Brain microvascular endothelial cell (primary cell): ENCODE measurements around the gene TAF8.

Experiments used
- DNase-seq: peaks from one replicate; pipeline ENCODE4 v3.0.0-alpha.2; 2020
- H3K27ac ChIP-seq: fragments of 250-450 bp; sonication (Bioruptor Pico); 2 replicates; pipeline ENCODE4 v1.5.1; 2020; ENCODE audit warnings: mild to moderate bottlenecking, moderate library complexity
- H3K27me3 ChIP-seq: fragments of 250-450 bp; sonication (Bioruptor Pico); replicated peaks from 2 replicates; pipeline ENCODE4 v1.5.1; 2020; ENCODE audit warnings: mild to moderate bottlenecking
- H3K36me3 ChIP-seq: fragments of 250-450 bp; sonication (Bioruptor Pico); replicated peaks from 2 replicates; pipeline ENCODE4 v1.5.1; 2020; ENCODE audit warnings: mild to moderate bottlenecking
- H3K4me3 ChIP-seq: 2 replicates; pipeline ENCODE4 v1.5.1; 2011; ENCODE audit warnings: low read depth, mild to moderate bottlenecking, control low read depth, low read length, moderate library complexity
- in situ Hi-C: cut with HindIII; loops from 2 replicates; pipeline ENCODE4 v1.10.0; 2017; ENCODE audit warnings: low sequenced_read_pairs, low pct_ligation_motif_present
- TF ChIP-seq, protein P1 (sequence below): IDR thresholded peaks from 2 replicates; pipeline ENCODE4 v1.5.1; 2011; ENCODE audit warnings: low read depth, mild to moderate bottlenecking, moderate library complexity, low read length, control low read depth, inconsistent platforms; ENCODE audit errors: missing control alignments

The TAF8 gene

DNA sequence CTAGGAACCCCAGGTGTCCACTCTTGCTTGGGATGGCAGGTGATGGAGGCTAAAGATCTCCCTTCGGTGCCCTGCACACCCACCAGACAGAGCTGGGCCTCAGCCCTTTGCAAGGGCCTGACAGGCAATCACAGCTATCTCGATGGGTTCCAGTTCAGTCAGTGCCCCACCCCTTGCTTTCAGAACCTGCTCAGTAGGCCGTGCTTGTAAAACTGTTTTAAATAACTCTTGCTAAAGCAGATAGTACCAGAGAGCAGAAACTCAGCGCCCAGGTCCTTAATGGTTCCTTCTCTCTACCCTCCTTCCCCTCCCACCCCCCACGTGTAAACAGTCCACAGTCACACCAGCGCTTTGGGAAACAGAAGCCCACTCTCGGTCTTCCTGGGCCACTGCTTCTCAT lies 52.9 kb downstream of the TAF8 start:
- H3K27ac ChIP-seq = no peak overlapping the region
- in situ Hi-C loops = no loop called here
- TF ChIP-seq, protein P1, sequence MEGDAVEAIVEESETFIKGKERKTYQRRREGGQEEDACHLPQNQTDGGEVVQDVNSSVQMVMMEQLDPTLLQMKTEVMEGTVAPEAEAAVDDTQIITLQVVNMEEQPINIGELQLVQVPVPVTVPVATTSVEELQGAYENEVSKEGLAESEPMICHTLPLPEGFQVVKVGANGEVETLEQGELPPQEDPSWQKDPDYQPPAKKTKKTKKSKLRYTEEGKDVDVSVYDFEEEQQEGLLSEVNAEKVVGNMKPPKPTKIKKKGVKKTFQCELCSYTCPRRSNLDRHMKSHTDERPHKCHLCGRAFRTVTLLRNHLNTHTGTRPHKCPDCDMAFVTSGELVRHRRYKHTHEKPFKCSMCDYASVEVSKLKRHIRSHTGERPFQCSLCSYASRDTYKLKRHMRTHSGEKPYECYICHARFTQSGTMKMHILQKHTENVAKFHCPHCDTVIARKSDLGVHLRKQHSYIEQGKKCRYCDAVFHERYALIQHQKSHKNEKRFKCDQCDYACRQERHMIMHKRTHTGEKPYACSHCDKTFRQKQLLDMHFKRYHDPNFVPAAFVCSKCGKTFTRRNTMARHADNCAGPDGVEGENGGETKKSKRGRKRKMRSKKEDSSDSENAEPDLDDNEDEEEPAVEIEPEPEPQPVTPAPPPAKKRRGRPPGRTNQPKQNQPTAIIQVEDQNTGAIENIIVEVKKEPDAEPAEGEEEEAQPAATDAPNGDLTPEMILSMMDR = no peak
- no peak for DNase-seq
- no peak overlapping the region for H3K4me3 ChIP-seq
- no peaks in the 10 kb centered on the region for H3K27me3 ChIP-seq
- peaks cover 4% of the 10 kb centered on the region for H3K36me3 ChIP-seq

DNA sequence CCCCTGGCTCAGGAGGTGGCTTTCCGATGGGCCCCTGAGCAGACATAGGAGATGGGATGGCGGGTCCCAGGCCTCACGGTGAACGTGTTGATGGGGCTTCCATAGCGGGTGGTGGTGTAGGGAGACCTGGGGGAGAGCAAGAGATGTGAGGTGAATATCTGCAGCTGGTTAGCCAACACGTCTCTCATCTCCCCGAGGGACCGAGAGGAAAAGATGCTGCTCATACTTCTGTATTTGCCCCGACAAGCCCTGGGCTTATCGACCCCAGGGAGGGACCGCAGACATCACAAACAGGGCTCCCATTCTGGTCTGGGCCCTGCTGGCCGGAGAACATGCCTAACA lies 53.4 kb downstream of the TAF8 start:
- H3K27me3 ChIP-seq = no peaks in the 10 kb centered on the region
- TF ChIP-seq, protein P1 = no peak
- H3K27ac ChIP-seq = no peak overlapping the region
- DNase-seq = no peak
- H3K4me3 ChIP-seq = no peak overlapping the region
- in situ Hi-C loops = no loop called here
- peaks cover 4% of the 10 kb centered on the region for H3K36me3 ChIP-seq

DNA sequence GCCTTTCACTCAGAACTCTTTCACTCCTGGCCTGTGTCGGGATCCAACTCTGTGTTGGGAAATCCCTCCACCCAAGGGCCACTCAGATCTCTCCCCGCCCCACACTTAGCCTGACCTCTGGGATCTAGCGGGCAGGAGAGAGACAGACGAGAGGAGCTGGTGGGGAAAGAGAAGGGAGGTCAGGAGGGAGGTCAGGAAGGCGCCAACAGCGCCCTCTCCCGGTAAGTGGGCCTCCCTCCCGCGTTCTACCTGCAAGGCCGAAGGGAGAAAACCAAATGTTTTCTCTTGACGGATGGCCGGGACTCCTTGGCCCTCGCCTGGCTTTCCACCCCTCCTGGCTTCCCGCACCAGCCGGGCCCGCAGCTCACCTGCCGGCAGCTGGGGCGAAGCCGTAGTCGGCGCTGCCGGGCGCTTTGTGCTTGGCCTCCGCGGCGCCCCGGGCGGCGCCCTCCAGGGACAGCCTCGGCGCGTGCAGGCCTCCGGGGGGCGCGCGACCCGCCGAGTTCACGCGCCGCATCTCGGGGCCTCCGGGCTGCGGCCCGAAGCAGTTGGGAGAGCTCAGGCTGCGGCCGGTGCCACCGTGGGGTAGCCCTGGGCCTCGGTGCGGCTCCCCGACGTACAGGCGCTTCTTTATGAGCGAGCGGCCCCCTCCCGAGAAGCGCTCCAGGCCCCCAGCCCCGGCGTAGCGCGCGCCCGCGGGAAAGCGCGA lies 53.9 kb downstream of the TAF8 start:
- Histone ChIP-seq H3K36me3 (peaks cover 4% of the 10 kb centered on the region), H3K27me3 (no peaks in the 10 kb centered on the region), H3K27ac (no peak overlapping the region), H3K4me3 (peak overlapping the region; percentile 43)
- in situ Hi-C loops = no loop called here
- TF ChIP-seq, protein P1 = peak; percentile 87
- peak; percentile 32 for DNase-seq

DNA sequence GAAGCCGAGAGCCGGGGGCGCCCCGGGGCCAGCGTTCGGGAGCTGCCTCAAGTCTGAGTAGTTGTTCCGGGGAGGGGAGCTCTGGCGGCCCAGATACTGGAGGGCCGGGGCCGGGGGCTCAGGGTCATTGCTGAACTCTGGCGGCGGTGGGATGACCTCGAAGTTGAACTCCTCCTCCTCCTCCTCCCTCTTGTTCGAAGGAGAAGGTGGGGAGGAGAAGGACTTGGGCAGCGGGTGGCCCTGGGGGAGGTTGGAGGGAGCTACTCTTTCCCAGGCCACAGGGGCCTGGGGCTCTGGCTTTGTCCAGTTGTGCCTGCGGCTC lies 54.4 kb downstream of the TAF8 start:
- in situ Hi-C loops = no loop called here
- no peak overlapping the region for H3K27ac ChIP-seq
- peak overlapping the region; percentile 39 for H3K4me3 ChIP-seq
- H3K36me3 ChIP-seq = peaks cover 7% of the 10 kb centered on the region
- no peaks in the 10 kb centered on the region for H3K27me3 ChIP-seq
- TF ChIP-seq, protein P1 = no peak
- DNase-seq = no peak

DNA sequence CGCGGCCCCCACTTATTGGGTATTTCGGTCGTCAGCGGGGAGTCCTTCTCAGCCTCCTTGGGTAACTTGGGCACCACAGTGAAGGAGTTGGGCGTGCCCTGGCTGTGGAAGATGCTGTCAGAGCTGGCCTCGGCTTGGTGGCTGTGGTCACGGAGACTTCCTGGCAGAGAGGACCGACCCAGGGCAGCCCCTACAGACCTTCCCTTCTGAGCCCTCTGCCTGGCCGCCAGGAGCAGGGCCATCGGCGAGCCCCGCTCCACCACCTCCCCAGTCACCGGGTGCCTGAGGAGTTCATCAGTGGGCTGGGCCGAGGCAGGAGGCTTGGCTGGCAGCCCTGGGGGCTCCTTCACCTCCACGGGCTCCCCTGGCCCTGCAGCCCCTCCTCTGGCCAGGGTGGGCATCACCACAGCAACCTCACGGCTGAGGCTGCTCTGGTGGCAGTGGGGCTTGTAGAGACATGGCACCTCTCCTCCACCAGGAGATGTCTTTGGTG lies 54.9 kb downstream of the TAF8 start:
- TF ChIP-seq, protein P1 = no peak
- H3K27ac ChIP-seq = no peak overlapping the region
- in situ Hi-C loops = no loop called here
- H3K36me3 ChIP-seq = peaks cover 7% of the 10 kb centered on the region
- no peak overlapping the region for H3K4me3 ChIP-seq
- no peaks in the 10 kb centered on the region for H3K27me3 ChIP-seq
- DNase-seq = no peak

DNA sequence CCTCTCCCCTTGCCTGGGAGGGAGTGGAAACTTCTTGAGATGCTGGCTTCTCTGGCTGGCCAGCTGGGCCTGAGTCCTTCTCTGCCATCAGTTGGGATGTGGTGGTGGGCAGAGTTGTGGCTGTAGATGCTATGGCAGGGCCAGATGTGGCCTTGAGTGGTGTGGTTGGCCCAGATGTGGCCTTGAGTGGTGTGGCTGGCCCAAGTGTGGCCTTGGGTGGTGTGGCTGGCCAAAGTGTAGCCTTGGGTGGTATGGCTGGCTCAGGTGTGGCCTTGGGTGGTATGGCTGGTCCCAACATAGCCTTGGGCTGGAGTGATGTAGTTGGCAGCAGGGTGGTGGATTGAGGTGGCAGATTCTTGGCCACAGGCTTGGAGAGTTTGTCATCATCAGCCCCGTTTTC lies 55.4 kb downstream of the TAF8 start:
- H3K4me3 ChIP-seq = no peak overlapping the region
- no peaks in the 10 kb centered on the region for H3K27me3 ChIP-seq
- no peak overlapping the region for H3K27ac ChIP-seq
- DNase-seq = no peak
- H3K36me3 ChIP-seq = peaks cover 7% of the 10 kb centered on the region
- TF ChIP-seq, protein P1 = no peak
- in situ Hi-C loops = no loop called here
